ENCODE measurements around the gene KRT28.

The KRT28 gene, protein sequence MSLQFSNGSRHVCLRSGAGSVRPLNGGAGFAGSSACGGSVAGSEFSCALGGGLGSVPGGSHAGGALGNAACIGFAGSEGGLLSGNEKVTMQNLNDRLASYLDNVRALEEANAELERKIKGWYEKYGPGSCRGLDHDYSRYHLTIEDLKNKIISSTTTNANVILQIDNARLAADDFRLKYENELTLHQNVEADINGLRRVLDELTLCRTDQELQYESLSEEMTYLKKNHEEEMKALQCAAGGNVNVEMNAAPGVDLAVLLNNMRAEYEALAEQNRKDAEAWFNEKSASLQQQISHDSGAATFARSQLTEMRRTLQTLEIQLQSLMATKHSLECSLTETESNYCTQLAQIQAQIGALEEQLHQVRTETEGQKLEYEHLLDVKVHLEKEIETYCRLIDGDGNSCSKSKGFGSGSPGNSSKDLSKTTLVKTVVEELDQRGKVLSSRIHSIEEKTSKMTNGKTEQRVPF

DNA sequence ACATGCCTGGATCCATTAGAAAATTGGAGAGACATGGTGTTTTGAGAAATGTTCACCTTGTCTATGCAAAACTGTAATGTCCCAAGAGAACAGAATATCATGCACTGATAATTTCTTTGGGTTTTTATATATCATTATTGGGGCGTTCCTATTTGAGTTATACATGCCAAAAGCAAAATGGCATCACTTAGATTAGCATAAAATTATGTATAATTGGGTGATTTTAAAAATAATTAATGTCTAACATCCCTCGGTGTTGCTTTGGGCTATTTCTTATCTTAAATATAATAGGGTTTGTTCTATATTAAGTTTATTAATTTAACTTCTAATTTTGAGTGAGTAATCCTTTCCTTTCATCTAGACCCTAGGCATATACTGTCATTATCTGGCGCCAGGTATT is at the start of gene KRT28:
Gene KRT28 (minus strand): TSS at position 101 of the 400 bp plus-strand sequence. CDS start 66 bp downstream, at position 35.
- FAIRE-seq = no peak

DNA sequence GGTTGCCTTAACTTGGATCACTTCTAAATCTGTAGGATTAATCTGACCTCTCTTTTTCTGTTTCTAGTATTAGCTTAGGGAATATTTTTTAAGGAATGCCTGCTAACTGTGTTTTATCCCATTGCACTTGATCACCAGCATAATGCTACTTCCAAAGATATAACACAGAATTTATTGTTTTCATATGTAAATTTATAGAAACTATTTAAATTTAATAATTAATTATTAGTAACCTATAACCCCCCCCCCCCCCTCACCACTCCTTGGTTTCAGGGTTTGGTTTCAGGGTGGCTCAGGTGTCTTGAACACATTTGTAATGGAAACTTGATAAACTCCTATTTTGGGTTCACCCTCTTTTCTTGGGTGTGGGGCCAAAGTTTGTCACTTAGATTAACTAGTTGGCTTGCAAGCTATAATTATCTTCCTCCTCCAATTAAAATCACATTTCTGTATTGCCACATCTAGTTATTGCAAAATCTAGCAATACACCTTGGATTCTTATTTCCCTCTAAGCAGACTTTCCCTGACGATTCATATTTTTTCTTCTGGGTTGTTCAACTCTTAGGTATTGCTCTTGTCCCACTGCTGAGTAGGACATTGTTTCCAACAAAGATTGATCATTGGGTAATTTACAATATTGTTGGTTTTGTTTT is 49.0 kb upstream of the KRT28 start:
- no peak for FAIRE-seq

DNA sequence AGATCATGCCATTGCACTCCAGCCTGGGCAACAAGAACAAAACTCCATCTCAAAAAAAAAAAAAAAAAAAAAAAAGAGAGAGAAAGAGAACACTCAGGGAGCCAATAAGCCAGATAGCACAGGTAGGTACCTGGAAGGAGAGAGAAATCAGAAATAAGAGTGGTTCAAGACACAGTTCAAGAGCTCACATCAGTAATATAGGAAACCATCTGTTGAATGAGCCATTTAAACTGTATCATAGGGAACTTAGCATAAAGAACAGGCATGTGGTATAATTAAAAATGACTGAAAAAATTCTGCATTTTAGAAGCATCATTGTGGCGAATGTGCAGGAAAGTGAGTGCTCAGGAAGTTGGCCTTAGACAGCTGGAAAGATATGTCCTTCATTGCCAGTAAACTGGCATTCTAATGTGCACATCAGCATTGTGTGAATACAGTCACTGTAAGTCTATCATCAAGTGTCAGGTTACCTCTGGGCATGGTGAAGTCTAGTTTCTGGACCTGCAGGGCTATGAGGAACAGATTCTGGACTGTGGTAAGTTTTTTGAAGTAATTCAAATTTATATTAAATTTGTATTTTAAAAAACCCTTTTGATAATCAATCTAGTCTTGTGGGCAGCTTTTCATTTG is 46.9 kb upstream of the KRT28 start:
- FAIRE-seq = no peak

DNA sequence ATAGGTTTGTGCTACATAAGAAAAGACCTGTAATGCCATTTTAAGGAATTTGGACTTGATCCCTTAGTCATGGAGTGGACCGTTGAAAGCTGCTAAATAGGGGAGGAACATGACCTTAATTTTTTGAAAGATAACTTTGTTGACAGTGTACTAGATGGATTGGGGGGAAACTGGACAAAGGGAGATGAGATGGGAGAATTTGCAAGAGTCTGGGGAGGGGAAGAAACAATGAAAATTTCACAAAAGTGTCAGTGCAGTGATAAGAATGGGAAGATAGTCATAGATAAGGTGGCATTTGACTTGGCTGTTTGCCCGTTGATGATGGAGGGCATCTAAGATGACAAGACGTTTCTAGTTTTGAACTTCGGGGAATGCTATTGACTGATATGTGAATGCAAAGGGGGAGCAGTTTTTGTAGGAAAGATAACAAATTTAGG is 44.9 kb upstream of the KRT28 start:
- FAIRE-seq = no peak

DNA sequence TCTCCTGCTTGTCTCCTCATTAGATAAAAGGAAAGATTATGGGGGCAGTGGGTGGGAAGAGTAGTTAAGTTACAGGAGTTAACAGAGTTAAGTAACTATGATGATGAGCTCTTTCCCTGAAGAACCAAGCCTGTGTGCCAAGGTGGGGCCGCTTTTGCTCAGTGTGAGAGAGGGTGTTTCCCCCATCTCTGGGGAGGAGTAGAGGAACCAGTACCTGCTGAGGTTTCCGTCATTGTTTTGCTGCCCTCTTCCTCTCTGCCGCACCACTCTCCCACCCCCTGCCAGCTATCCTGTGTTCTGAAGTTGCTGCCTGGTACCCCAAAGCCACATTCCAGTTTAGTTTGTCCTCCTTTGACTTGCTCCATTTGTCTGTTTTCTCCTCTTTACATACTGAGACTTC is 43.5 kb upstream of the KRT28 start:
- FAIRE-seq = no peak

DNA sequence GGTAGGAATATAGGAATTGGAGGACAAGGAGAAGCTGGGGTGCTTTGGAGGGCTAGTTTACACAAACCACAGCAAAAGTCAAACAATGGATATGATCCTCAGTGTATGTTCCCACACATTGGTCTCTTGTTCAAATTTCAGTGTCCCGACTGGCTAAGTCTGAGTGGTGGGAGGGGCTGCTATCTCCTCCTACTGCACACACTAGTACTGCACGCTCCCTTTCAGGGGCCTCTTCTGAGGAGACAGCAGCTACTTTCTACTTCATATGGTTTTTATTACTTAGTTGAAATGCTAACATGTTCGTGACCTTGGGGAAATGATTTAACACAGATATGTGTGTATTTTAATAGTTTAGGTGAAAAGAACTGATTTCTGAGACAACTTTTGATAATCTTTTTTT is 41.5 kb upstream of the KRT28 start:
- no peak for FAIRE-seq

DNA sequence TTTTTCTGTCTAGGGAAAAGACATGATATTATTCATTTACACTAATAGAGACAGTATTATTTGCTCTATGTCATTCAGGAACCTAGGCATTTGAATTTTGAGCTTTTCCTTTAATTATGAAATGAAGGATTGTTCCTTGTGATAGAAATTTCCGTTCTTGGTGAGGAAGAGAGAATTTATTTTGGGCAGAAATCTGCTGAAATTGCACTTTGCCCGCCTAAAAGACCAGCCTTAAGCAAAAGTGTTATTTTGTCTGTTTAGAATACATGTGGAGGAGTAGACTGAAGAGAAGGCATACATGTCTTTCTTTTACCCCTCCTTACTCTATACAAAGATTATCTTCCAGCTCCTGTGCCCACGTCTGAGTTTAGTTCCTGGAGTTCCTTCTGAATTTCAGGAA is 39.4 kb upstream of the KRT28 start:
- no peak for FAIRE-seq

DNA sequence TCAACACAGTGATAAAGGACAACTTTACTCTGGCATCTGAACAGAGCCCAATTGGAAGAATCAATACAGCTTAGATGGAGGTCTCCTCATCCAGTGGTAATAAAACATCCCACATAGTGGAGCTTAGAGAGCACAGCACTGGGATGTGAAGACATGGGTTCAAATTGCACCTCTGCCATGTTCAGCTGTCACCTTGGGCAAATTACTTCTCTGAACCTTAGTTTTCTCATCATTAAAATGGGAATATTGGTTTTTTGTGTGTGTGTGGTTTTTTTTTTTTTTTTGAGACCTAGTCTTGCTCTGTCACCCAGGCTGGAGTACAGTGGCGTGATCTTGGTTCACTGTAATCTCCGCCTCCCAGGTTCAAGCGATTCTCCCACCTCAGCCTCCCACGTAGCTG is 36.3 kb upstream of the KRT28 start:
- no peak for FAIRE-seq

DNA sequence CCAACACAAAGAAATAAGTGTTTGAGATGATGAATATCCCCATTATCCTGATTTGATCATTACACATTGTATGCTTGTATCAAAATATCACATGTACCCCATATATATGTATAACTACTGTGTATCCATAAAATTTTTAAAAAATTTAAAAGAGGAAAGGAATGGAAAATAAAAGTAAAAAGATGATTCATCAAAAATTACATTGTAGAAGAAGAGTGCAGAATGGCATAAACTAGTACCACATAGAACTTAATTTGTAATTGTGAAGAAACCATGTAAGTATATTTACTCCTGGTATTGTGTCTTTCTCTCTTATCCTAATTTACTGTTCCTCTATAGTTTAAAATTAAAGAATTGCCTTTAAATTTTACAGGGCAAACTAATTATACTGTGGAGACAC is 34.1 kb upstream of the KRT28 start:
- FAIRE-seq = no peak

DNA sequence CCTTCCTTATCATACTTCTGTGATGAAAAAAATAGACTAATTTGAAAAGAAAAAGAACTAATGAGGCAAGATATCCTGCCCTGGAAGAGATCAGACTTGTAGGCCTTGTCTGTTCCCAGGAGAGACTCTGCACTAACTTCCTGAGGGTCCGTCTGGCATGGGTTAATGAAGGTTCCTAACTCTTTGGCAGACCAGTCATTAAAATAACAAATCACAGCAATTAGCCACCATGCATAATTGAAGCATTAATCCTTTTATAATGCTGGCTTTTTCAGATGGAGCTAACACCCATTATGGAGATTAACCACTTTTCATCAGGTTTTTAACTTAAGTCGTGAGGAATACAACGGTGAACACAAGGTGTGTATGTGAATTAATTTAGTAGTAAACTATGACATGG is 33.1 kb upstream of the KRT28 start:
- no peak for FAIRE-seq

DNA sequence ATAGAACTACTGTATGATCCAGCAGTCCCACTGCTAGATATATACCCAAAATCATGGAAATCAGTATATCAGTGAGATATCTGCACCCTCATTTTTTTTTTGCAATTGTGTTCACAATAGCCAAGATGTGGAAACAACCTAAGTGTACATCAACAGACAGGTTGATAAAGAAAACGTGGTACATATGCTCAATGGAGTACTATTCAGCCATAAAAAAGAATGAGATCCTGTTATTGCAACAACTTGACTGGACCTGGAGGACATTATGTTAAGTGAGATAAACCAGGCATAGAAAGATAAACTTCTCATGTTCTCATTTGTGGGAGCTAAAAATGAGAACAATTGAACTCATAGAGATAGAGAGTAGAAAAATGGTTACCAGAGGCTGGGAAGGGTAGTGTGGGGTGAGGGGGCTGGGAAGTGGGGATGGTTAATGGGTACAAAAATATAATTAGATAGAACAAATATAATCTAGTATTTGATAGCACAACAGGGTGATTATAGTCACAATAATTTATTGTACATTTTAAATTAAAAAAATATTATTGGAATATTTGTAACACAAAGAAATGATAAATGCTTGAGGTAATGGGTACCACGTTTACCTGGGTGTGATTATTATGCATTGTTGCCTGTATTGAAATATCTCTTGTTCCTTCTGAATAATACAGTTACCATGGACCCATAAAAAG is 30.5 kb upstream of the KRT28 start:
- no peak for FAIRE-seq

DNA sequence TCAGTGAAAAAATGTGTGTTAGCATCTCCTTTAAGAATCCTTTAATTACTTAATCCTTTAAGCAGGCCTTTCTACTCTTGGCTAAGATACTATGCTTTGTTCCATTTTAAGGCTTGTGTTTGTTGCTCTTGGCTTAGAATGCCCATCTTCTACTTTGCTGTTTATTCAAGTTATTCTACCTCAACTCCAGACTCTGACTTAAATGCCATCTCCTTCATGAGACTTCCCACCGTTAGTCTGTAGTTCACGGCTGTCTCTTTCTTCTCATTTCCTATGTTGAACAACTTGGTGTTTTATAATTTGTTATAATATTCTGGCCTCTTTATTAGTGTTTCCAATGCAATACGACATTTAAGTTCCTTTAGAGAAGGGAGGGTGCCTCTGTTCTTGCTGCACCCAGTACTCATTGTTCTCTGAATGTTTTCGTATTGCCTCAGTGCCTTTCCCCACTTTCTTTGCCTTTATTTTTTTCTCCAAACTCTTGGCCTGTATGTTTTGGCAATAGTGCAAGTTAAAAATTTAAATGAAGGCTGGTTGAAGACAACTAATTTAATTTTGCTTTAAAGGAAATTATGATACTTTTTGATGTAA is 28.8 kb upstream of the KRT28 start:
- FAIRE-seq = no peak

DNA sequence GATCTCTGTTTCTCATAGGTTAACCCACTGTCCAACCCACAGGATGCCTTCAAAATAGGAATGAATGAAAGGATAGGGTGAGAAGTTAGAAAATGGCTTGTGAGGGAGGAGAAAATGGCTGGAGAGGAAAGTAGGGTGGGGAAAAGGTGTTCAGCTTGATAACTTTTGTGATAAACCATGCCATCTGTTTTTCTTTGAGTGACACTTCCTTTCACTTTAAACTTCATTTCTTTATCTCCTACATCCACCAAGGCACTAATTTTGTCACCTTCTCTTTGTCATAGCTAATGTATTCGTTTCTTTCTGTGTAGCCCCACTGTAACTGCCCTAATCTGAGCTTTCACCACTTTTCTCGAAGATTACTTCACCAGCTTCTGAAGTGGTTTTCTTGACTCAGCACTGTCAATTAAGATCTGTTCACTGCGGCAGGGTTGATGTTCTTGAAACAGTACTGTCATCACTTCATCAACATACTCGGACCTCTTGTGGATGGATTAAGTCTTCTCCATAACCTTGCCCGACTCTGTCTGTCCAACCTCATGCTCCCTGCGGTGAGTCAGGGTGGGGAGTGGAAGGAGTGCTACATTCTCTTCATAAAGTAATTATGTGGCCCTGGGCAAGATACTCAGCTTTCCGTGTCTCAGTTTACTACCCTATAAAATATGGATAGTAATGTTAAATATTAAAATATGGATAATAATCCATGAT is 28.1 kb upstream of the KRT28 start:
- no peak for FAIRE-seq

DNA sequence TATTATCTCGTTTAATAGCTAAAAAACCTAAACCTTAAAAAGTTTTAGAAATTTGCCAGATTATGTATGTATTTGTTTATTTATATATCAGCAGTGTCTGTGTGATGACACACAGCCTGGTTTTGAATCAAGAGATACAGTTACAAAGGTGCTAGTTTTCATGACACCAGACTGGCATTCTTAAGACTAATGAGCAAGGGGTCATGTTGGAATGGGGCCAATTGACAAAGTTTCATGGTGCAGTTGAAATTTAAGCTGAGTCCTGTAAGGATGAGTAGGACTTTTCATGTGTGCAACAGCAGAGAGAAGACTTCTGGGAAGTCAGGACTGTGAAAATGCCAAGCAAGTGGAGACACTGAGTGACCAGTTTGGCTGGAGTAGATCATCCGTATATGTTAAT is 25.8 kb upstream of the KRT28 start:
- FAIRE-seq = no peak

DNA sequence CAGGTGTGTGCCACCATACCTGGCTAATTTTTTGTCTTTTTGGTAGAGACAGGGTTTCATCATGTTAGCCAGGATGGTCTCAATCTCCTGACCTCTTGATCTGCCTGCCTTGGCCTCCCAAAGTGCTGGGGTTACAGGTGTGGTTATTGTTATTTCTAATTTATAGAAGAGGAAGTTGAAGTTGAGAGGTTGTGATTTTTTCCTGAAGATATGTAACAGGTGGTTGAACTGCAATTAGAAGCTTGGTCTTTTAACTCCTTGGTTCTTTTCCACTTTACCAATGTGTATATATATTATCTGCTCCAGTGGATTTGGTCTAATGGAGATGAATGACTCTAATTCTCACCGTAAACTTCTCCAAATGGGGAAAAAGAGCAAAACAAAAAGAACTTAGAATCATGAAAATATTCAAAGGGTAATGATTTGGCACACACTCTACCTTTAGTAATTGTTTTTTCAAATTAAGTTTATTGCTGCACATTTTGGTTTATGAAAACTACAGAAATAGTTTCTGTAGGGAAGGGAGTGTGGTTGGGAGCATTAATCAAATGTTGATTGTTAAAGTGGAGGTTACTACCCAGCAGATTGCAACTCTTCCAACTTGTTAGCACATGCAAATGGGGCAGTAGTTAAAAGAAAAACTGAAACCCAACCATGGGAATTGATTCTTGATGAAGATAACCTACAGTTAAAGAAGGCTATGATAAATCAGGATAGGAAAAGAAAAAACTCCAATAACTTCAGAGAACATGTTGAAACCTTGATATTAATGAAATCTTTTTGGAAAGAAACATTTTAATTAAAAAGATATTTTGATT is 24.5 kb upstream of the KRT28 start:
- no peak for FAIRE-seq

DNA sequence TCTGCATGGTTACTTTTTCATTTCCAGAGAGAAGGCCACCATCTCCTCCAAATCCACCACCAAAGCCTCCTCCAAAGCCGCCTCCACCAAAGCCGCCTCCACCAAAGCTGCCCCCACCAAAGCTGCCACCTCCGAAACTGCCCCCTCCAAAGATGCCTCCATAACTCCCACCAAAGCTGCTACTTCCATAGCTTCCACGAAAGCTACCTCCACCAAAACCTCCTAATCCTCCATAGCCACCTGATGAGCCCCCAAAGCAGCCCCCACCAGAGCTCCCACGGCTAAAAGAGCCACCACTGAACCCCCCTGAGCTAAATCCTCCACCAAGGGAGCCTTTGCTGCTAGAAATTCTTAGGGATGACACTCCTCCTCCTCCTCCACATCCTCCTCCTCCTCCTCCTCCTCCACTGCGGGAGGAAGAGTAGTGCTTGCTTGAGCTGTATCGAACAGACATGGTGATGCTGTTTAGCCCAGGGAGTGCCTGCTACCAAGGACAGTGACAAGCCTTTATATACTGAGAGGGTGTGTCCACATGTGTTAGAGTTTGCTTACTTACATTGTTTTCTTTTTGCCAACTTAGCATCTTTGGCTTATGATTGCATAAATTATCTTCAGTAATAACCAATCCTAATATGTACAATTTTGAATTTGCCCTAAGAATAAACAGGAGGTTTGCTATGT is 22.5 kb upstream of the KRT28 start, which contains the start of gene KRT10:
Gene KRT10 (minus strand): TSS at position 483 of the 681 bp plus-strand sequence. CDS start 29 bp downstream, at position 454.
- no peak for FAIRE-seq

DNA sequence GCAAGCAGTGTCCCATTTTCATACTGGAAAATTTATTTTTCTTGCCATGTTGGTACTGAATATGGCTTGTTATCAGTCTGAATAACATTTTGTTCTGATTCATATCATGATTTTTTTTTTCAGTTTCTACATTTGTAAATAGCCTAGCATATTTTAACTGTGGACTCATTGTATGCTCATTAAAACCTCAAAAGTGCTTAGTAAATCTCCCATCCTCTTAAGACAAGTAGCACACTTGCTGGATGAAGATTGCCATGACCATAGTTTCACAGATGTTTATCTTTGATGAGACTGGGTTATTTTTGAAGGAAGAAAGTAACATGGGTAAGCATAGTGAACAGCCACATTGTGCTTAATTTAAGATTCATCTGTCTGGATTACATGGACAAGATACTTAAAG is 21.8 kb upstream of the KRT28 start:
- no peak for FAIRE-seq

DNA sequence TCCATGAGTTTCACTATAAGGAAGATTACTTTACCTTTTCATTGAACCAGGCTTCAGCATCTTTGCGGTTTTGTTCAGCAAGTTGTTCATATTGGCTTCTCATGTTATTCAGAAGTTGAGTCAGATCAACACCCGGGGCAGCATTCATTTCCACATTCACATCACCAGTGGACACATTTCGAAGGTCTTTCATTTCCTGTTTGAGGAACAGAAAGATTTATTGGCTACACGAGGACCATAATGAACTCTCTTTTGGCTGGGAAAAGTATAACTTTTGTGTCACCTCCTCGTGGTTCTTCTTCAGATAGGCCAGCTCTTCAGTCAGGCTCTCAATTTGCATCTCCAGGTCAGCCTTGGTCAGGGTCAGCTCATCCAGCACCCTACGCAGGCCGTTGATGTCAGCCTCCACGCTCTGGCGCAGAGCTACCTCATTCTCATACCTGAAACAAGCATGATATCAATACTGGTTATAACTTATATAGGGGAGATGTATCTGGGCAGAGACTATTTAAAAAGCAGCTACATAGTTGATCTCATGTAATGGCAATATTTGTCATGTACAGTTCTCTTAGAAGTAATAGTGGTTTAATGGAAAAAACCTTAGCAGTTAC is 20.6 kb upstream of the KRT28 start:
- no peak for FAIRE-seq

DNA sequence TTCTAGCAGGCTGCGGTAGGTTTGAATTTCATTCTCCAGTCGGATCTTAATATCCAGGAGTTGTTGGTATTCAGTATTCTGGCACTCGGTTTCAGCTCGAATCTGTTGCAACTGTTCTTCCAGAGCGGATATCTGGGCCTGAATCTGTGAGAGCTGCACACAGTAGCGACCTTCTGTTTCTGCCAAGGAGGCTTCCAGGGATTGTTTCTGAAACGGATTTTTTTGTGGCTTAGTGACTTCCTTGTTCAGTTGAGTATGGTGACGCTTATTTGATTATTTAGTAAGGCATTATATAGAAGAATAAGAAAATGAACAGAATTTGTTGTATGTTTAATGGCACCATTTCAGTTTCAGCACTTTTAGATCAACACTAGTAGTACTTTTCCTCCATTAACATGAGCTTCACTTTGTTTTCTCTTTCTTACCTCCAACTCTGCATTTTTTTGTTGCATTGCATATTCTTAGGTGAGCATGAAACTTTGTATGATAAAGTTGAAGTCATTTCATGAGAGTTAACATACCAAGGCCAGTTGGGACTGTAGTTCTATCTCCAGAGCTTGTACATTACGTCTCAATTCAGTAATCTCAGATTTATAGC is 19.9 kb upstream of the KRT28 start:
- no peak for FAIRE-seq

All from islet of Langerhans (tissue), 1 donor.